Esophagus squamous epithelium (tissue), 4 donors: ENCODE data around the gene HOXC13.

Experiments used
- POLR2A ChIP-seq, 4 donors: fragments of 450-650 bp; IDR thresholded peaks; one replicate each; pipeline ENCODE4 v1.6.1; 2017; ENCODE audit warnings: antibody characterized with exemption in 4 of 4, mild to moderate bottlenecking in 4 of 4, moderate library complexity in 3 of 4
- TF ChIP-seq, protein P1 (sequence below), 6 experiments: fragments of 450-650 bp in 4 of 6; fragments of 200-600 bp in 2 of 6; sonication (generic) in 2 of 6; IDR thresholded peaks; one replicate each; pipeline ENCODE4 v1.5.1; 2016 to 2019; ENCODE audit warnings: antibody characterized with exemption in 6 of 6, mild to moderate bottlenecking in 4 of 6, moderate library complexity in 4 of 6

DNA sequence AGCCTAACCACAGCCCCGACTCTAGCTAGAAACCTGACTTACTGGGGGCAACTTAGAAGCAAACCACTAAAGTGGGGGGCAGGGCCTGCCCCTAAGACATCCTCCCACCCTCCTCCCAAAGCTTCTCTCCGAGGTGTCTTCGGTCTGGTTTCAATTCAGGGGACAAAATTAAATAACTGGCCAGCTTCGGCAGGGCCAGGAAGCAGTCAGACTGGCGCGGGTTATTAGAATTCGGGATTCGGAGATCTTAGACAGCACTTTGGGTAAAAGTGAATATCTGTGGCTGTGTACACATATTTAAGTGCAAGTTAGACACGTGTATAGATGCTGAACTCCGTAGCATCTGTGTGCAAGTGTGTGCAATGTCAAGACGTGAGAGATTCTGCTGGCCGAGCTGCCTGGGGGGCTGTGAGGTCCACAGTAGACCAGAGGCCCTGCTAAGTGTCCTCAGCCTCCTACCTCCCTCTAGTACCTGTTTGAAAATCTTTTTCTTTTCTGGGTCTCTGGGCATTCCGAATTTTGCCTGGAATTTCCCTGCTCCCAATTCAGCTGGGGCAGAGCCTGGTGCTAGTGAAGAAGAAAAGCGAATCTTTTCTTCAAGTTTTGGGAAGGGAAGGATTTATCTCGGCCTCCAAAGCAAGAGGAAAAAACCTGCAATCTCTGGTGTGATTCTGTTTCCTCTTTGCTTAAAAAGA is 42.3 kb downstream of the HOXC13 start:
- no peak for TF ChIP-seq POLR2A (IDR thresholded peaks at IDR 0.05)
- TF ChIP-seq, protein P1, sequence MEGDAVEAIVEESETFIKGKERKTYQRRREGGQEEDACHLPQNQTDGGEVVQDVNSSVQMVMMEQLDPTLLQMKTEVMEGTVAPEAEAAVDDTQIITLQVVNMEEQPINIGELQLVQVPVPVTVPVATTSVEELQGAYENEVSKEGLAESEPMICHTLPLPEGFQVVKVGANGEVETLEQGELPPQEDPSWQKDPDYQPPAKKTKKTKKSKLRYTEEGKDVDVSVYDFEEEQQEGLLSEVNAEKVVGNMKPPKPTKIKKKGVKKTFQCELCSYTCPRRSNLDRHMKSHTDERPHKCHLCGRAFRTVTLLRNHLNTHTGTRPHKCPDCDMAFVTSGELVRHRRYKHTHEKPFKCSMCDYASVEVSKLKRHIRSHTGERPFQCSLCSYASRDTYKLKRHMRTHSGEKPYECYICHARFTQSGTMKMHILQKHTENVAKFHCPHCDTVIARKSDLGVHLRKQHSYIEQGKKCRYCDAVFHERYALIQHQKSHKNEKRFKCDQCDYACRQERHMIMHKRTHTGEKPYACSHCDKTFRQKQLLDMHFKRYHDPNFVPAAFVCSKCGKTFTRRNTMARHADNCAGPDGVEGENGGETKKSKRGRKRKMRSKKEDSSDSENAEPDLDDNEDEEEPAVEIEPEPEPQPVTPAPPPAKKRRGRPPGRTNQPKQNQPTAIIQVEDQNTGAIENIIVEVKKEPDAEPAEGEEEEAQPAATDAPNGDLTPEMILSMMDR (IDR thresholded peaks at IDR 0.05) = no peak
